ENCODE measurements around the gene FHAD1.

The FHAD1 gene

GRCh38 chr1:15243275-15244043 lies 3.6 kb upstream of the FHAD1 start:
- no peak overlapping the region for H3K27ac ChIP-seq
- no peak for TF ChIP-seq CTCF (conservative IDR thresholded peaks at IDR 0.05; ENCODE audit: low read depth)
- POLR2A ChIA-PET (ENCODE audit: low non-redundant PET), result no interaction called here
- no peak for DNase-seq (ENCODE audit: low spot score)
- CTCF ChIA-PET, result interaction anchor here (0.5 kb wide), 1 partner anchor 120 kb away, joined by 4 read pairs; no protein-coding TSS in a partner anchor

DNA sequence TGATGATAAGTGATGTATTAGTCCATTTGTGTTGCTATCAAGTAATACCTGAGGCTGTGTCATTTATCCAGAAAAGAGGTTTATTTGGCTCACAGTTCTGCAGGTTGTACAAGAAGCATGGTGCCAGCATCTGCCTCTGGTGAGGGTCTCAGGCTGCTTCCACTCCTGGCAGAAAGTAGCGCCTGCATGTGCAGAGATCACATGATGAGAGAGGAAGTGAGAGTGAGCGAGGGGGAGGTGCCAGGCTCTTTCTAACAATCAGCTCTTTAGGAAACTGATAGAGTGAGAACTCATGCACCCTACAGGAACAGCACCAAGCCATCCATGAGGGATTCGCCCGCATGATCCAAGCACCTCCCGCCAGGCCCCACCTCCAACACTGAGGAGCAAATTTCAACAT lies 2.2 kb upstream of the FHAD1 start:
- CTCF ChIA-PET, result interaction anchor here (0.7 kb wide), 1 partner anchor 745 kb away, joined by 3 read pairs; no protein-coding TSS in a partner anchor
- POLR2A ChIA-PET (ENCODE audit: low non-redundant PET), result no interaction called here
- DNase-seq (ENCODE audit: low spot score), result no peak
- TF ChIP-seq CTCF (conservative IDR thresholded peaks at IDR 0.05; ENCODE audit: low read depth), result no peak
- peak overlapping the region; percentile 76 for H3K27ac ChIP-seq

DNA sequence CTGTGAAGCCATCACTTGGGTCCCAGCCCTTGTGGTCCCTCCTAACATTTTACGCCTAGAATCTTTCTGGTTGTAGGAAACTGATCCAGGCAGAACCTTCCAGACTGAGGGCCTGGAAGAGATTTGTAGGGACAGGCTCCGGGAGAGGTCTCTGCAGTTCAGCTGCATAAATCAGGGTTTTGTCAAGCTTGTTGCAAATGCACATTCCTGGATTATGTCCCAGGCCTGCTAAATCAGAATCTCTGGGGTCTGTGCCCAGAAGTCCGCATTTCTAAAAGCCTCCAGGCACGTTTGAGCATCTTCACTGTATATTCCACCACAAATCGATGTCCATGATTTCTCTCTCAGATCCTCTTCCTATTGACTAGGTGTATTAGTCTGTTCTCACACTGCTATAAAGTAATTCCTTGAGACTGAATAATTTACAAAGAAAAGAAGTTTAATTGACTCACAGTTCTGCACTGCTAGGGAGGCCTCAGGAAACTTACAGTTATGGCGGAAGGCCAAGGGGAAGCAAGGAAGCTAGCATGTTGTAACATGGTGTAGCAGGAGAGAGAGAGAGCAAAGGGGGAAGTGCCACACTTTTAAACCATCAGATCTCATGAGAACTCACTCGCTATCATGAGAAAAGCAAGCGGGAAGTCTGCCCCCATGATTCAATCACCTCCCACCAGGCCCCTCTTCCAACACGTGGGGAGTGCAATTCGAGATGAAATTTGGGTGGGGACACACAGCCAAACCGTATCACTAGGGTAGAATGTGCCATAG lies 1.2 kb upstream of the FHAD1 start:
- DNase-seq (ENCODE audit: low spot score), result no peak
- CTCF ChIA-PET, result interaction anchor here (0.7 kb wide), 1 partner anchor 746 kb away, joined by 3 read pairs; no protein-coding TSS in a partner anchor
- no peak for TF ChIP-seq CTCF (conservative IDR thresholded peaks at IDR 0.05; ENCODE audit: low read depth)
- H3K27ac ChIP-seq, result peak overlapping the region; percentile 76
- POLR2A ChIA-PET (ENCODE audit: low non-redundant PET), result no interaction called here

DNA sequence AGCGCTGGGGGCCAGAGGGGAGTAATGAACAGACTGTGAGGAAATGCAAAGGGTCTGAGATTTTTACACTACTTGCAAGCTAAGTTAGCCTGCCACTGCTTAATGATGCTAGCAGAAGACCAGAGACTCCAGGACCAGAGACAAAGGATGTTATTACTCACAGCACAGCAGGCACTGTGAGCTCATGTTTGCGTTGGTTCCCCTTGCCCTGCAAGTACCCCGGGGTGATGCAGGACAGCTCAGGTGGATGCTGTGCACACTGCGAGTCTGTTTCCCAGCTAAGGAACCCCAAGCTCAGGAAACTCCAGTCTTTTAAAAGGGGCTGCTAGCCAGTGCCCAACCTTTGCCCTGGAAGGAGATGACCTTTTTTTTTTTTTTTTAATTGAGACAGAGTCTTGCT lies 1.2 kb downstream of the FHAD1 start:
- CTCF ChIA-PET, result interaction anchor here (0.6 kb wide), 2 partner anchors 10 to 11 kb away, joined by 4 read pairs; no protein-coding TSS in a partner anchor
- H3K27ac ChIP-seq, result no peak overlapping the region
- TF ChIP-seq CTCF (conservative IDR thresholded peaks at IDR 0.05; ENCODE audit: low read depth), result no peak
- no peak for DNase-seq (ENCODE audit: low spot score)
- POLR2A ChIA-PET (ENCODE audit: low non-redundant PET), result interaction anchor here (0.5 to 1.0 kb wide), 2 partner anchors 19 to 683 kb away, joined by 5 to 7 read pairs; no protein-coding TSS in a partner anchor

- no peak for DNase-seq (ENCODE audit: low spot score)
- no peak overlapping the region for H3K27ac ChIP-seq
- TF ChIP-seq CTCF (conservative IDR thresholded peaks at IDR 0.05; ENCODE audit: low read depth), result no peak
- ChIA-PET POLR2A (ENCODE audit: low non-redundant PET) (interaction anchor here (1.0 kb wide), 1 partner anchor 682 kb away, joined by 5 read pairs; no protein-coding TSS in a partner anchor), CTCF (no interaction called here)
Measured at GRCh38 chr1:15249081-15249480, 2.1 kb downstream of the FHAD1 start.

All from RWPE1 (cell line).